GM18868 (cell line): ENCODE data around the gene CCDC85B.
A peak's percentile ranks its signal among the peaks of the same experiment; 100 is the strongest.
"Not testable (repeated sequence)": the region's sequence is repeated elsewhere in the genome, so short reads cannot be mapped to it uniquely, and the experiment has no call there.

Source experiments
- ATAC-seq: cut with Tn5 transposase; IDR thresholded peaks from one replicate; pipeline ENCODE4 v1.9.1; 2021; ENCODE audit warnings: mild to moderate bottlenecking, moderate library complexity; ENCODE audit not compliant: unreplicated experiment

The CCDC85B gene

GRCh38 chr11:65890324-65891218, at the start of gene CCDC85B:
CCDC85B (plus strand) TSS chr11:65890673; CDS start chr11:65890784, 111 bp downstream.
- ATAC-seq, result peak; percentile 54

GRCh38 chr11:65842144-65842543, 48.3 kb upstream of the CCDC85B start:
- no peak for ATAC-seq

- ATAC-seq, result no peak
These were observed 46.7 kb upstream of the CCDC85B start for GRCh38 chr11:65843811-65844210.

GRCh38 chr11:65844231-65844872, 46.1 kb upstream of the CCDC85B start:
- ATAC-seq, result no peak

- no peak for ATAC-seq
These were observed 42.7 kb upstream of the CCDC85B start for GRCh38 chr11:65847746-65848145.

- not testable (repeated sequence) for ATAC-seq
These were observed 41.8 kb upstream of the CCDC85B start for GRCh38 chr11:65848693-65849092.

- ATAC-seq, result no peak
These were observed 41.1 kb upstream of the CCDC85B start for GRCh38 chr11:65849366-65849765.

- ATAC-seq, result no peak
These were observed 40.7 kb upstream of the CCDC85B start for GRCh38 chr11:65849771-65850216.

GRCh38 chr11:65850217-65851082, 40.0 kb upstream of the CCDC85B start:
- ATAC-seq, result no peak

- ATAC-seq, result no peak
These were observed 39.3 kb upstream of the CCDC85B start for GRCh38 chr11:65851083-65851579.

- ATAC-seq, result no peak
These were observed 38.5 kb upstream of the CCDC85B start for GRCh38 chr11:65851811-65852507.

- no peak for ATAC-seq
These were observed 37.8 kb upstream of the CCDC85B start for GRCh38 chr11:65852508-65853245.

GRCh38 chr11:65853246-65853979, 37.1 kb upstream of the CCDC85B start:
- no peak for ATAC-seq

GRCh38 chr11:65854161-65854592, 36.3 kb upstream of the CCDC85B start:
- no peak for ATAC-seq

GRCh38 chr11:65854852-65855837, 35.3 kb upstream of the CCDC85B start:
- no peak for ATAC-seq

GRCh38 chr11:65855927-65856363, 34.5 kb upstream of the CCDC85B start:
- no peak for ATAC-seq

- no peak for ATAC-seq
These were observed 33.6 kb upstream of the CCDC85B start for GRCh38 chr11:65856689-65857499.
